Midbrain (tissue), 1 donor: ENCODE results near the gene HELZ2.
"Not testable (repeated sequence)": the region's sequence is repeated elsewhere in the genome, so short reads cannot be mapped to it uniquely, and the experiment has no call there.

Source experiments
- DNase-seq: peaks from one replicate; lab custom pipeline; 2025; lab: John Stamatoyannopoulos, UW

Gene HELZ2

GRCh38 chr20:63566395-63567135 lies 7.5 kb downstream of the HELZ2 start:
- DNase-seq: no peak

- no peak for DNase-seq
These were observed 8.2 kb downstream of the HELZ2 start for GRCh38 chr20:63565699-63566335.

GRCh38 chr20:63565021-63565698 lies 8.9 kb downstream of the HELZ2 start:
- no peak for DNase-seq

GRCh38 chr20:63564036-63564810 lies 9.8 kb downstream of the HELZ2 start:
- no peak for DNase-seq

- no peak for DNase-seq
These were observed 10.7 kb downstream of the HELZ2 start for GRCh38 chr20:63563225-63563935.

- no peak for DNase-seq
These were observed 11.4 kb downstream of the HELZ2 start for GRCh38 chr20:63562461-63563224.

- DNase-seq: no peak
These were observed 12.2 kb downstream of the HELZ2 start for GRCh38 chr20:63561624-63562396.

- no peak for DNase-seq
These were observed 13.0 kb downstream of the HELZ2 start for GRCh38 chr20:63560856-63561609.

- no peak for DNase-seq
These were observed 13.7 kb downstream of the HELZ2 start for GRCh38 chr20:63560333-63560805.

- not testable (repeated sequence) for DNase-seq
These were observed 14.3 kb downstream of the HELZ2 start for GRCh38 chr20:63559485-63560332.

- DNase-seq: no peak
These were observed 15.1 kb downstream of the HELZ2 start for GRCh38 chr20:63558804-63559484.

GRCh38 chr20:63557481-63557891 lies 16.6 kb downstream of the HELZ2 start:
- no peak for DNase-seq

GRCh38 chr20:63556873-63557478 lies 17.1 kb downstream of the HELZ2 start:
- DNase-seq: no peak

GRCh38 chr20:63555661-63556381 lies 18.2 kb downstream of the HELZ2 start:
- no peak for DNase-seq

- DNase-seq: no peak
These were observed 19.4 kb downstream of the HELZ2 start for GRCh38 chr20:63554361-63555278.

- DNase-seq: no peak
These were observed 20.1 kb downstream of the HELZ2 start, which contains the start of gene FNDC11 for GRCh38 chr20:63553933-63554290. TSS of gene FNDC11 (plus strand) at chr20:63554159. CDS start at chr20:63555664, 1,505 bp downstream.
